Skeletal muscle cell (primary cell): ENCODE data around the gene NINJ2.
A peak's percentile ranks its signal among the peaks of the same experiment; 100 is the strongest.

ENCODE experiments used
- DNase-seq: peaks from one replicate; pipeline ENCODE4 v3.0.0-alpha.2; 2010; ENCODE audit warnings: low read depth
- H3K4me3 ChIP-seq: 2 replicates; pipeline ENCODE4 v1.5.1; 2011; ENCODE audit warnings: low read depth, mild to moderate bottlenecking, control low read depth, low read length, moderate library complexity

NINJ2 gene

GRCh38 chr12:575948-576614 lies 87.2 kb downstream of the NINJ2 start:
- no peak overlapping the region for H3K4me3 ChIP-seq
- DNase-seq, result peak; percentile 37

- no peak for DNase-seq
- no peak overlapping the region for H3K4me3 ChIP-seq
These were observed 88.1 kb downstream of the NINJ2 start for GRCh38 chr12:575129-575502.

- DNase-seq, result no peak
- no peak overlapping the region for H3K4me3 ChIP-seq
These were observed 88.6 kb downstream of the NINJ2 start for GRCh38 chr12:574475-575128.

- no peak overlapping the region for H3K4me3 ChIP-seq
- DNase-seq, result no peak
These were observed 90.0 kb downstream of the NINJ2 start for GRCh38 chr12:573232-573631.

GRCh38 chr12:572532-572899 lies 90.7 kb downstream of the NINJ2 start:
- no peak for DNase-seq

GRCh38 chr12:571795-572531 lies 91.3 kb downstream of the NINJ2 start:
- H3K4me3 ChIP-seq, result no peak overlapping the region
- DNase-seq, result no peak

More at GRCh38 chr12:572532-572899, 90.7 kb downstream of the NINJ2 start:
- H3K4me3 ChIP-seq, result no peak overlapping the region

- DNase-seq, result peak; percentile 68
- peak overlapping the region; percentile 55 for H3K4me3 ChIP-seq
These were observed 92.1 kb downstream of the NINJ2 start for GRCh38 chr12:570921-571794.

- DNase-seq, result peak; percentile 56
These were observed 92.8 kb downstream of the NINJ2 start for GRCh38 chr12:570435-570920.

GRCh38 chr12:569803-570434 lies 93.3 kb downstream of the NINJ2 start:
- peak; percentile 42 for DNase-seq
- peak overlapping the region; percentile 55 for H3K4me3 ChIP-seq

More at GRCh38 chr12:570435-570920, 92.8 kb downstream of the NINJ2 start:
- peak overlapping the region; percentile 55 for H3K4me3 ChIP-seq

GRCh38 chr12:569091-569676 lies 94.1 kb downstream of the NINJ2 start:
- no peak for DNase-seq
- H3K4me3 ChIP-seq, result no peak overlapping the region

GRCh38 chr12:568486-568885 lies 94.8 kb downstream of the NINJ2 start:
- no peak for DNase-seq
- H3K4me3 ChIP-seq, result no peak overlapping the region

- DNase-seq, result no peak
- no peak overlapping the region for H3K4me3 ChIP-seq
These were observed 97.6 kb downstream of the NINJ2 start for GRCh38 chr12:565589-566105.

- no peak overlapping the region for H3K4me3 ChIP-seq
- DNase-seq, result no peak
These were observed 98.1 kb downstream of the NINJ2 start for GRCh38 chr12:565161-565560.

- no peak overlapping the region for H3K4me3 ChIP-seq
- DNase-seq, result no peak
These were observed 99.4 kb downstream of the NINJ2 start for GRCh38 chr12:563787-564298.

GRCh38 chr12:563250-563781 lies 99.9 kb downstream of the NINJ2 start:
- H3K4me3 ChIP-seq, result no peak overlapping the region
- no peak for DNase-seq

- DNase-seq, result no peak
These were observed 100.6 kb downstream of the NINJ2 start for GRCh38 chr12:562634-563033.

GRCh38 chr12:561908-562593 lies 101.2 kb downstream of the NINJ2 start:
- H3K4me3 ChIP-seq, result no peak overlapping the region
- DNase-seq, result no peak

More at GRCh38 chr12:562634-563033, 100.6 kb downstream of the NINJ2 start:
- H3K4me3 ChIP-seq, result no peak overlapping the region

GRCh38 chr12:561391-561705 lies 101.9 kb downstream of the NINJ2 start:
- no peak overlapping the region for H3K4me3 ChIP-seq
- no peak for DNase-seq
